Measurements from ENCODE around the gene FARS2. TPM values are rescaled to one million over a fixed set of nuclear protein-coding genes. Genes with fewer than 3 reads are reported as not detected.

The FARS2 gene
- total and polyA plus RNA-seq, 2 of the 13 experiments (the other 11 are each of a cell fraction or from before 2014, with no cell fraction given) = 15.4 to 26.0 TPM

GRCh38 chr6:5235830-5236229, 25.5 kb upstream of the FARS2 start (continued):
- TF ChIP-seq MXD1 (CRISPR knock-in tag; IDR thresholded peaks at IDR 0.05) (no peak), ZNF891 (CRISPR knock-in tag; IDR thresholded peaks at IDR 0.05) (no peak), ZNF256 (CRISPR knock-in tag; conservative IDR thresholded peaks at IDR 0.05) (no peak), ZNF790 (CRISPR knock-in tag; IDR thresholded peaks at IDR 0.05; ENCODE audit: borderline replicate concordance) (no peak), ZNF839 (CRISPR knock-in tag; IDR thresholded peaks at IDR 0.05; ENCODE audit: borderline replicate concordance) (no peak), ZNF407 (CRISPR knock-in tag; IDR thresholded peaks at IDR 0.05; ENCODE audit: not compliant biosample characterization) (no peak), THAP11 (CRISPR knock-in tag; IDR thresholded peaks at IDR 0.05) (no peak), ZNF234 (CRISPR knock-in tag; conservative IDR thresholded peaks at IDR 0.05) (no peak), FOSL1 (CRISPR knock-in tag; IDR thresholded peaks at IDR 0.05; ENCODE audit: borderline replicate concordance) (no peak)

All from HepG2 (cell line).